SU-DHL-6 (cell line): ENCODE results near the gene PPP1R13L.

ENCODE experiments used
- H2AFZ ChIP-seq: fragments of 200-600 bp; sonication (generic); 2 replicates; pipeline ENCODE4 v1.6.1; 2014; ENCODE audit warnings: low read depth, mild to moderate bottlenecking, moderate library complexity, mixed read lengths, antibody characterized with exemption, low read length; ENCODE audit not compliant: severe bottlenecking
- H3F3A ChIP-seq: fragments of 200-600 bp; shearing (Covaris generic); 2 replicates; pipeline ENCODE4 v1.6.0; 2016; ENCODE audit warnings: antibody characterized with exemption, mild to moderate bottlenecking; ENCODE audit not compliant: insufficient read depth
- H3K27ac ChIP-seq: fragments of 200-600 bp; sonication (generic); 2 replicates; pipeline ENCODE4 v1.5.1; 2016; ENCODE audit warnings: low read depth, mild to moderate bottlenecking, low read length, moderate library complexity, mixed read lengths
- H3K27me3 ChIP-seq: fragments of 200-600 bp; sonication (generic), shearing (Covaris generic); 2 replicates; pipeline ENCODE4 v1.6.0; 2014; ENCODE audit warnings: mild to moderate bottlenecking, low read length
- H3K36me3 ChIP-seq: fragments of 200-600 bp; sonication (generic); 2 replicates; pipeline ENCODE4 v1.6.1; 2014; ENCODE audit warnings: mild to moderate bottlenecking, low read length, mixed read lengths
- H3K4me2 ChIP-seq: fragments of 300-600, 200-600 bp; shearing (Covaris generic), sonication (generic); 2 replicates; pipeline ENCODE4 v1.6.0; 2014; ENCODE audit warnings: low read length, low read depth, mild to moderate bottlenecking; ENCODE audit not compliant: poor library complexity, severe bottlenecking
- H3K4me3 ChIP-seq: fragments of 200-600 bp; sonication (generic); 2 replicates; pipeline ENCODE4 v1.5.1; 2014; ENCODE audit warnings: antibody characterized with exemption, low read length, mild to moderate bottlenecking, mixed read lengths; ENCODE audit not compliant: insufficient read depth, poor library complexity, severe bottlenecking
- H3K79me2 ChIP-seq: fragments of 200-600 bp; sonication (generic); 2 replicates; pipeline ENCODE4 v1.6.1; 2014; ENCODE audit warnings: mild to moderate bottlenecking, low read length, moderate library complexity; ENCODE audit not compliant: insufficient read depth
- H3K9ac ChIP-seq: fragments of 200-600 bp; sonication (generic); 2 replicates; pipeline ENCODE4 v1.7.0; 2014; ENCODE audit warnings: mild to moderate bottlenecking, low read length
- H3K9me2 ChIP-seq: fragments of 200-600 bp; sonication (generic); replicated peaks from 2 replicates; pipeline ENCODE4 v1.6.1; 2014; ENCODE audit warnings: low read length; ENCODE audit not compliant: insufficient read depth
- H3K9me3 ChIP-seq: fragments of 200-600 bp; sonication (generic); 2 replicates; pipeline ENCODE4 v1.6.1; 2014; ENCODE audit warnings: low read length, mixed read lengths; ENCODE audit not compliant: insufficient read depth
- H4K20me1 ChIP-seq: fragments of 200-600 bp; sonication (generic); 2 replicates; pipeline ENCODE4 v1.6.1; 2014; ENCODE audit warnings: low read depth, mild to moderate bottlenecking, antibody characterized with exemption, low read length, moderate library complexity, mixed read lengths
- CTCF ChIP-seq: fragments of 200-600 bp; sonication (generic); IDR thresholded peaks from one replicate; pipeline ENCODE4 v1.5.1; 2017; ENCODE audit warnings: antibody characterized with exemption, mild to moderate bottlenecking, low read length, moderate library complexity; ENCODE audit not compliant: insufficient read depth, poor library complexity, severe bottlenecking
- EZH2phosphoT487 ChIP-seq: fragments of 200-600 bp; sonication (generic), shearing (Covaris generic); conservative IDR thresholded peaks from 2 replicates; pipeline ENCODE4 v1.6.1; 2018; ENCODE audit warnings: mild to moderate bottlenecking, antibody characterized with exemption, low read length, moderate library complexity, mixed read lengths

Gene PPP1R13L

DNA sequence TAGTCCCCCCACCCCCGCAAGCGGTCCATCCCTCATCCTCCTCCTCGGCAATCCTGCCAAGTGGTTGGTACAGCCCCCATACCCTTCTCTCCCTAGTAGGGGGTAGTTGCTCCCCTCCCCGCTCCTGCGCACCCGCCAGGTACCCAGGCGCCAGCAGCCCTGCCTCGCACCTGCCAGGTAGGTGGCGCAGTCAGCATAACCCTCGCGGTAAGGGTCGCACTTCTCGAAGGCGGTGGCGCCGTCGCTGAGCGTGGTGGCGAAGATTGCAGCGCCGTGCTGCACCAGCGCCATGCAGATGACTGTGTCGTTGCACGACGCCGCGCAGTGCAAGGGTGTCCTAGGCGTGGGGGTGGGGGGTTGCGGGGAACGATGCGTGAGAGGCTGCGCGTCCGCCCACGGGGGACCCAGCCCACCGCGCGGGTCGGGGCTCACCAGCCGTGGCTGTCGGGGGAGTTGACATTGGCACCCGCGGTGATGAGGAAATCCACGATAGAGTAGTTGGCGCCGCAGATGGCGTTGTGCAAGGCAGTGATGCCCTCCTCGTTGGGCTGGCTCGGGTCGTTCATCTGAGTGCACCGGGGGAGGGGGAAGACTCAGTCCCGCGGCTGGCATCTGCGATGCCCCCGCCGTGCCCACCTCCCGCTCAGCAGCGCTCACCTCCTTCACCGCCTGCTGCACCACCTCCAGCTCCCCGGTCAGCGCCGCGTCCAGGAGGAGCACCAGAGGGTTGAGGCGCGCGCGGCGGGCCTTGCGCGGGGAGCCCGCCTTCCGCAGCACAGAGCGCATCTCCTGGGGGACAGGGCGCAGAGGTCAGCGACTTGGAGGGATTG lies 19.3 kb downstream of the PPP1R13L start:
- Histone ChIP-seq H3K9ac (no peak overlapping the region), H3K36me3 (no peaks in the 10 kb centered on the region), H2AFZ (no peak overlapping the region), H3K79me2 (no peaks in the 10 kb centered on the region), H3K4me2 (no peak overlapping the region), H4K20me1 (no peaks in the 10 kb centered on the region), H3K9me3 (no peaks in the 10 kb centered on the region), H3K27me3 (no peaks in the 10 kb centered on the region), H3K9me2 (no peaks in the 10 kb centered on the region), H3F3A (no peaks in the 10 kb centered on the region), H3K4me3 (no peak overlapping the region), H3K27ac (no peak overlapping the region)
- TF ChIP-seq CTCF (no peak), EZH2phosphoT487 (no peak)

- Histone ChIP-seq H3K9ac (no peak overlapping the region), H3K9me2 (no peaks in the 10 kb centered on the region), H3K9me3 (no peaks in the 10 kb centered on the region), H3K36me3 (no peaks in the 10 kb centered on the region), H3K27ac (no peak overlapping the region), H3K27me3 (no peaks in the 10 kb centered on the region), H3K4me2 (no peak overlapping the region), H3F3A (no peaks in the 10 kb centered on the region), H4K20me1 (no peaks in the 10 kb centered on the region), H3K79me2 (no peaks in the 10 kb centered on the region), H3K4me3 (no peak overlapping the region), H2AFZ (no peak overlapping the region)
- TF ChIP-seq EZH2phosphoT487 (no peak), CTCF (no peak)
Measured at GRCh38 chr19:45382426-45382825, 22.4 kb downstream of the PPP1R13L start.

- H3K79me2 ChIP-seq = no peaks in the 10 kb centered on the region
- H3F3A ChIP-seq = no peaks in the 10 kb centered on the region
- H3K36me3 ChIP-seq = no peaks in the 10 kb centered on the region
- no peak overlapping the region for H3K27ac ChIP-seq
- TF ChIP-seq CTCF = no peak
- H3K9me2 ChIP-seq = no peaks in the 10 kb centered on the region
- no peak overlapping the region for H2AFZ ChIP-seq
- H3K27me3 ChIP-seq = no peaks in the 10 kb centered on the region
- no peak overlapping the region for H3K4me2 ChIP-seq
- no peak overlapping the region for H3K4me3 ChIP-seq
- H4K20me1 ChIP-seq = no peaks in the 10 kb centered on the region
- no peaks in the 10 kb centered on the region for H3K9me3 ChIP-seq
- no peak overlapping the region for H3K9ac ChIP-seq
Measured at GRCh38 chr19:45380107-45380506, 24.8 kb downstream of the PPP1R13L start.
